Thyroid gland (tissue), 4 donors: ENCODE measurements around the gene WFDC1. TPM values are rescaled to one million over a fixed set of nuclear protein-coding genes. Genes with fewer than 3 reads are reported as not detected.

Experiments used
- DNase-seq, 2 donors: peaks; one replicate each; pipeline ENCODE4 v3.0.0-alpha.2; 2019
- H3K27ac ChIP-seq, 3 donors: fragments of 200-600 bp; sonication (generic); 1 replicate in 2 of 3; 2 replicates in 1 of 3; pipeline ENCODE4 v1.5.1; 2016 to 2019; ENCODE audit warnings: mild to moderate bottlenecking in 1 of 3, moderate library complexity in 1 of 3
- H3K27me3 ChIP-seq: fragments of 200-600 bp; sonication (generic); one replicate; pipeline ENCODE4 v1.5.1; 2019
- H3K36me3 ChIP-seq, 2 donors: fragments of 200-600 bp; sonication (generic); one replicate each; pipeline ENCODE4 v1.5.1; 2016 to 2019
- H3K4me1 ChIP-seq, 2 donors: fragments of 200-600 bp; sonication (generic); one replicate each; pipeline ENCODE4 v1.5.1; 2017 to 2019
- H3K4me3 ChIP-seq, 3 donors: fragments of 200-600 bp; sonication (generic); replicated peaks in 1 of 3; 1 replicate in 2 of 3; 2 replicates in 1 of 3; pipeline ENCODE4 v1.5.1; 2016; ENCODE audit warnings: mild to moderate bottlenecking in 1 of 3
- H3K9me3 ChIP-seq: fragments of 200-600 bp; sonication (generic); one replicate; pipeline ENCODE4 v1.5.1; 2017
- CTCF ChIP-seq, 6 experiments: fragments of 200-600 bp in 3 of 6; fragments of 450-650 bp in 3 of 6; sonication (generic) in 3 of 6; IDR thresholded peaks; one replicate each; pipeline ENCODE4 v1.5.1; 2016 to 2019; ENCODE audit warnings: antibody characterized with exemption in 6 of 6, mild to moderate bottlenecking in 2 of 6, inconsistent platforms in 1 of 6, moderate library complexity in 1 of 6
- POLR2A ChIP-seq, 2 donors: fragments of 450-650 bp; IDR thresholded peaks; one replicate each; pipeline ENCODE4 v1.6.1; 2017; ENCODE audit warnings: antibody characterized with exemption in 2 of 2, mild to moderate bottlenecking in 2 of 2, moderate library complexity in 1 of 2
- WGBS, 2 donors: methylation state at CpG; one replicate each; pipeline ENCODE4 v1.1.5; 2017; 5-methylcytosine and 5-hydroxymethylcytosine counted together
- intact Hi-C: fragments of 100-400 bp; cut with DNase I; formaldehyde crosslinking; loops from one replicate; pipeline ENCODE4 v1.15.1; 2023
- total RNA-seq, 4 donors: library from RNA; depleted of rRNA; stranded (reverse); fragments of >200 nt; gene quantifications; one replicate each; pipeline ENCODE4 v1.2.3, GENCODE V29; 2016

The WFDC1 gene
- total RNA-seq, 4 donors from 2014 or later, result 1.3 to 2.1 (median 1.6) TPM; not detected in 1

GRCh38 chr16:84259691-84260090, 35.0 kb upstream of the WFDC1 start:
- 92 to 99% methylated on average over 3 of the region's 3 CpGs for WGBS, 2 donors
- H3K27ac ChIP-seq, result no peak overlapping the region
- DNase-seq, result no peak
- no peaks in the 10 kb centered on the region for H3K9me3 ChIP-seq
- H3K4me3 ChIP-seq, result no peak overlapping the region
- no peaks in the 10 kb centered on the region for H3K27me3 ChIP-seq
- no peaks in the 10 kb centered on the region for H3K4me1 ChIP-seq
- no peaks in the 10 kb centered on the region for H3K36me3 ChIP-seq
- intact Hi-C loops, result no loop called here
- TF ChIP-seq CTCF (IDR thresholded peaks at IDR 0.05), result no peak
- TF ChIP-seq POLR2A (IDR thresholded peaks at IDR 0.05), result no peak

- no peak overlapping the region for H3K4me3 ChIP-seq
- no peak for DNase-seq
- no peaks in the 10 kb centered on the region for H3K4me1 ChIP-seq
- WGBS, 2 donors, result 79 to 83% methylated on average over 22 to 23 of the region's 23 CpGs
- intact Hi-C loops, result no loop called here
- no peaks in the 10 kb centered on the region for H3K27me3 ChIP-seq
- no peak overlapping the region for H3K27ac ChIP-seq
- H3K9me3 ChIP-seq, result no peaks in the 10 kb centered on the region
- TF ChIP-seq POLR2A (IDR thresholded peaks at IDR 0.05), result no peak
- no peak for TF ChIP-seq CTCF (IDR thresholded peaks at IDR 0.05)
- H3K36me3 ChIP-seq, result no peaks in the 10 kb centered on the region
Measured at GRCh38 chr16:84260766-84261554, 33.7 kb upstream of the WFDC1 start.

GRCh38 chr16:84262031-84262430, 32.6 kb upstream of the WFDC1 start:
- H3K36me3 ChIP-seq, result no peaks in the 10 kb centered on the region
- 86 to 89% methylated on average over 4 of the region's 4 CpGs for WGBS, 2 donors
- H3K4me3 ChIP-seq, result no peak overlapping the region
- H3K9me3 ChIP-seq, result no peaks in the 10 kb centered on the region
- H3K4me1 ChIP-seq, result no peaks in the 10 kb centered on the region
- TF ChIP-seq POLR2A (IDR thresholded peaks at IDR 0.05) (no peak), CTCF (IDR thresholded peaks at IDR 0.05) (no peak)
- intact Hi-C loops, result no loop called here
- no peak overlapping the region for H3K27ac ChIP-seq
- DNase-seq, result no peak
- no peaks in the 10 kb centered on the region for H3K27me3 ChIP-seq

- TF ChIP-seq POLR2A (IDR thresholded peaks at IDR 0.05) (no peak), CTCF (IDR thresholded peaks at IDR 0.05) (no peak)
- no peaks in the 10 kb centered on the region for H3K27me3 ChIP-seq
- H3K27ac ChIP-seq, result no peak overlapping the region
- no peaks in the 10 kb centered on the region for H3K4me1 ChIP-seq
- DNase-seq, result no peak
- no peaks in the 10 kb centered on the region for H3K9me3 ChIP-seq
- H3K36me3 ChIP-seq, result no peaks in the 10 kb centered on the region
- no peak overlapping the region for H3K4me3 ChIP-seq
- intact Hi-C loops, result no loop called here
- WGBS, 2 donors, result 92 to 97% methylated on average over 3 of the region's 3 CpGs
Measured at GRCh38 chr16:84262939-84263338, 31.7 kb upstream of the WFDC1 start.

GRCh38 chr16:84266451-84266850, 28.2 kb upstream of the WFDC1 start:
- DNase-seq, result peak; percentile 40 to 42

More at GRCh38 chr16:84266451-84266850, 28.2 kb upstream of the WFDC1 start:
- TF ChIP-seq CTCF (IDR thresholded peaks at IDR 0.05) (no peak), POLR2A (IDR thresholded peaks at IDR 0.05) (no peak)
- H3K27ac ChIP-seq, result no peak overlapping the region
- no peaks in the 10 kb centered on the region for H3K36me3 ChIP-seq
- H3K4me1 ChIP-seq, result no peaks in the 10 kb centered on the region
- intact Hi-C loops, result no loop called here
- no peaks in the 10 kb centered on the region for H3K27me3 ChIP-seq
- WGBS, 2 donors, result 54 to 56% methylated on average over 3 to 4 of the region's 4 CpGs
- H3K4me3 ChIP-seq, result no peak overlapping the region
- no peaks in the 10 kb centered on the region for H3K9me3 ChIP-seq
